Aorta (tissue), 5 donors: Measurements from ENCODE around the gene ERC2. TPM values are rescaled to one million over a fixed set of nuclear protein-coding genes. Genes with fewer than 3 reads are reported as not detected.

Experiments used
- ATAC-seq: fragments of 200-7000 bp; cut with Tn5 transposase; one replicate; pipeline ENCODE4 v1.9.1; 2022; ENCODE audit warnings: moderate library complexity; ENCODE audit not compliant: low FRiP score
- DNase-seq, 2 donors: peaks; one replicate each; pipeline ENCODE4 v3.0.0-alpha.2; 2020
- H3K27ac ChIP-seq, 2 donors: one replicate each; pipeline ENCODE4 v1.5.1; 2013; ENCODE audit warnings: low read length in 2 of 2, mild to moderate bottlenecking in 2 of 2, moderate library complexity in 2 of 2, control low read depth in 1 of 2, inconsistent platforms in 1 of 2, low read depth in 1 of 2
- H3K27me3 ChIP-seq, 2 donors: one replicate each; pipeline ENCODE4 v1.6.1; 2013; ENCODE audit warnings: control low read depth in 1 of 2, low read length in 1 of 2, mild to moderate bottlenecking in 1 of 2, moderate library complexity in 1 of 2; ENCODE audit not compliant: insufficient read depth in 2 of 2, control insufficient read depth in 1 of 2
- H3K36me3 ChIP-seq, 2 donors: one replicate each; pipeline ENCODE4 v1.6.1; 2013; ENCODE audit warnings: control low read depth in 1 of 2, low read length in 1 of 2, mild to moderate bottlenecking in 1 of 2; ENCODE audit not compliant: insufficient read depth in 2 of 2, control insufficient read depth in 1 of 2
- H3K4me1 ChIP-seq, 2 donors: one replicate each; pipeline ENCODE4 v1.6.1; 2013; ENCODE audit warnings: low read length in 2 of 2, control low read depth in 1 of 2, mild to moderate bottlenecking in 1 of 2, moderate library complexity in 1 of 2; ENCODE audit not compliant: insufficient read depth in 2 of 2, control insufficient read depth in 1 of 2
- H3K4me3 ChIP-seq, 2 donors: one replicate each; pipeline ENCODE4 v1.5.1; 2013; ENCODE audit warnings: low read length in 2 of 2, control low read depth in 1 of 2, mild to moderate bottlenecking in 1 of 2
- H3K9me3 ChIP-seq: one replicate; pipeline ENCODE4 v1.6.1; 2013; ENCODE audit warnings: mild to moderate bottlenecking, low read length; ENCODE audit not compliant: control insufficient read depth
- WGBS, 2 donors: extraction: QIAGEN DNeasy Blood & Tissue Kit; methylation state at CpG; one replicate each; pipeline ENCODE4 v1.1.7; 2013; 5-methylcytosine and 5-hydroxymethylcytosine counted together
- intact Hi-C, 2 donors: fragments of 100-400 bp; cut with DNase I; formaldehyde crosslinking; loops; one replicate each; pipeline versions ENCODE4 v1.14.2 to v1.15.0; 2022
- polyA plus RNA-seq, 2 donors: library from polyadenylated mRNA; stranded (reverse); fragments of 200-250 nt; gene quantifications; one replicate each; pipeline ENCODE4 v1.2.3, GENCODE V29; 2013
- total RNA-seq, 2 donors: library from RNA; stranded (reverse); fragmentation: NEBNext Ultra II Directional; extraction: Animal tissue kit (Norgen Biotek cat#: 25700); gene quantifications; one replicate each; pipeline ENCODE4 v1.2.1, GENCODE V29; 2021
- donor health status: healthy with polysubstance abuse.
- donor health status: Bipolar disorder and iron deficiency.
- donor health status: DM: no; HTN: no; CAD: no.
- donor health status: DM: no; HTN: no; CAD: no.
- donor health status: DM: yes; HTN: yes; CAD: no.

The ERC2 gene
- total and polyA plus RNA-seq, 4 donors: 0.27 to 0.55 TPM; not detected in 2

GRCh38 chr3:55904716-55905115 lies 563.6 kb downstream of the ERC2 start:
- Histone ChIP-seq H3K4me3 (no peak overlapping the region), H3K36me3 (no peaks in the 10 kb centered on the region), H3K27me3 (no peaks in the 10 kb centered on the region), H3K4me1 (no peaks in the 10 kb centered on the region), H3K27ac (no peak overlapping the region), H3K9me3 (no peaks in the 10 kb centered on the region)
- WGBS, 2 donors: 49 to 60% methylated on average over 6 of the region's 6 CpGs
- ATAC-seq: no peak
- DNase-seq: no peak
- intact Hi-C loops: no loop called here

- ATAC-seq: no peak
- H3K27ac ChIP-seq: no peak overlapping the region
- no peaks in the 10 kb centered on the region for H3K36me3 ChIP-seq
- no peak overlapping the region for H3K4me3 ChIP-seq
- 48 to 53% methylated on average over 3 of the region's 3 CpGs for WGBS, 2 donors
- intact Hi-C loops: no loop called here
- DNase-seq: no peak
- no peaks in the 10 kb centered on the region for H3K9me3 ChIP-seq
- H3K4me1 ChIP-seq: no peaks in the 10 kb centered on the region
- no peaks in the 10 kb centered on the region for H3K27me3 ChIP-seq
Measured at GRCh38 chr3:55903680-55904079, 564.6 kb downstream of the ERC2 start.

GRCh38 chr3:55902221-55902900 lies 565.9 kb downstream of the ERC2 start:
- 54 to 56% methylated on average over 14 of the region's 14 CpGs for WGBS, 2 donors
- H3K27ac ChIP-seq: no peak overlapping the region
- H3K27me3 ChIP-seq: no peaks in the 10 kb centered on the region
- DNase-seq (no peak), ATAC-seq (no peak)
- no peaks in the 10 kb centered on the region for H3K9me3 ChIP-seq
- H3K4me1 ChIP-seq: no peaks in the 10 kb centered on the region
- intact Hi-C loops: no loop called here
- no peaks in the 10 kb centered on the region for H3K36me3 ChIP-seq
- no peak overlapping the region for H3K4me3 ChIP-seq

GRCh38 chr3:55899887-55900286 lies 568.4 kb downstream of the ERC2 start:
- 64 to 69% methylated on average over 3 of the region's 3 CpGs for WGBS, 2 donors
- Histone ChIP-seq H3K4me1 (no peaks in the 10 kb centered on the region), H3K27me3 (no peaks in the 10 kb centered on the region), H3K27ac (no peak overlapping the region), H3K36me3 (no peaks in the 10 kb centered on the region), H3K4me3 (no peak overlapping the region), H3K9me3 (no peaks in the 10 kb centered on the region)
- ATAC-seq: no peak
- DNase-seq: no peak
- intact Hi-C loops: loop anchor here in 1 of 2 donors (10.0 kb wide), 1 partner anchor 355 kb away; no protein-coding TSS in a partner anchor

- Histone ChIP-seq H3K4me3 (no peak overlapping the region), H3K4me1 (no peaks in the 10 kb centered on the region), H3K27ac (no peak overlapping the region), H3K27me3 (no peaks in the 10 kb centered on the region), H3K9me3 (no peaks in the 10 kb centered on the region), H3K36me3 (no peaks in the 10 kb centered on the region)
- WGBS, 2 donors: 12 to 30% methylated on average over 4 of the region's 4 CpGs
- DNase-seq (no peak), ATAC-seq (no peak)
- intact Hi-C loops: loop anchor here in 1 of 2 donors (10.0 kb wide), 1 partner anchor 357 kb away; no protein-coding TSS in a partner anchor
Measured at GRCh38 chr3:55897573-55898224, 570.6 kb downstream of the ERC2 start.

- 71 to 90% methylated on average over 5 of the region's 5 CpGs for WGBS, 2 donors
- H3K9me3 ChIP-seq: no peaks in the 10 kb centered on the region
- ATAC-seq: no peak
- H3K27me3 ChIP-seq: no peaks in the 10 kb centered on the region
- H3K36me3 ChIP-seq: no peaks in the 10 kb centered on the region
- H3K27ac ChIP-seq: no peak overlapping the region
- no peak overlapping the region for H3K4me3 ChIP-seq
- intact Hi-C loops: loop anchor here in 1 of 2 donors (10.0 kb wide), 1 partner anchor 359 kb away; no protein-coding TSS in a partner anchor
- no peaks in the 10 kb centered on the region for H3K4me1 ChIP-seq
- no peak for DNase-seq
Measured at GRCh38 chr3:55895897-55896566, 572.2 kb downstream of the ERC2 start.

- Histone ChIP-seq H3K9me3 (no peaks in the 10 kb centered on the region), H3K4me1 (no peaks in the 10 kb centered on the region), H3K4me3 (no peak overlapping the region), H3K27ac (no peak overlapping the region), H3K27me3 (no peaks in the 10 kb centered on the region), H3K36me3 (no peaks in the 10 kb centered on the region)
- DNase-seq (no peak), ATAC-seq (no peak)
- intact Hi-C loops: loop anchor here in 1 of 2 donors (10.0 kb wide), 1 partner anchor 360 kb away; no protein-coding TSS in a partner anchor
- 78 to 83% methylated on average over 2 of the region's 2 CpGs for WGBS, 2 donors
Measured at GRCh38 chr3:55894605-55895004, 573.7 kb downstream of the ERC2 start.

GRCh38 chr3:55893045-55893664 lies 575.1 kb downstream of the ERC2 start:
- WGBS, 2 donors: 61 to 71% methylated on average over 4 of the region's 4 CpGs
- DNase-seq (no peak), ATAC-seq (no peak)
- Histone ChIP-seq H3K27ac (no peak overlapping the region), H3K4me1 (no peaks in the 10 kb centered on the region), H3K27me3 (no peaks in the 10 kb centered on the region), H3K9me3 (no peaks in the 10 kb centered on the region), H3K4me3 (no peak overlapping the region), H3K36me3 (no peaks in the 10 kb centered on the region)
- intact Hi-C loops: loop anchor here in 1 of 2 donors (10.0 kb wide), 1 partner anchor 362 kb away; no protein-coding TSS in a partner anchor
